SK-N-MC (cell line): ENCODE data around the gene SNX12.

Experiments used
- EZH2 ChIP-seq: fragments of 200-600 bp; sonication (generic); IDR thresholded peaks from one replicate; pipeline ENCODE4 v1.6.1; 2017; ENCODE audit warnings: antibody characterized with exemption
- FOXP2 ChIP-seq: optimal IDR thresholded peaks from 2 replicates; pipeline ENCODE3; 2011; ENCODE audit warnings: mild to moderate bottlenecking, moderate library complexity; ENCODE audit not compliant: insufficient read depth; ENCODE audit errors: extremely low read length, control extremely low read depth
- POLR2AphosphoS5 ChIP-seq: IDR thresholded peaks from 2 replicates; pipeline ENCODE4 v1.6.1; 2012; ENCODE audit warnings: mild to moderate bottlenecking, low read depth, low read length, borderline replicate concordance

GRCh38 chrX:71056867-71057266 is 11.3 kb downstream of the SNX12 start:
- TF ChIP-seq EZH2 (no peak), POLR2AphosphoS5 (no peak), FOXP2 (no peak)
